ENCODE data around the gene TSPAN19.

DNA sequence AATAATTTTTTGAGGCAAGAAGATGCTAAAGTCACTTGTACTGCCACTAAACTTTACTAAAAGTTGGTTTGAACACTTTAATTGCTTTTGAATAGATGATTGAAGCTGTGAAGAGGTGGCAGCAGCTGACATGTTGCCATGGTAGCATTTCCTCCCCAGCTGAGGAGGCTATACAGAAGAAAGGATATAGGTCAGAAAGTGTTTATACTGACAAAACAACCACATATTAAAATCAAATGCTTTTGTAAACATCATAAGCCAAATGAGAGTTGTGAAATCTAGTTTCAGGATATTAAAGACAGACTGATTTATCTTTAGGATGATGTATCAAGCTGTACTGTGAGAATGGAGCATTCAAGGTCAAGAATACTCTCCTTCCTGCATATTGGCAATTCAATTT is 41.7 kb downstream of the TSPAN19 start:
- TF ChIP-seq POLR2A (IDR thresholded peaks at IDR 0.05; ENCODE audit: low read depth, low read length) (no peak), TAF1 (IDR thresholded peaks at IDR 0.05; ENCODE audit: low read depth, low read length) (no peak), POLR2AphosphoS5 (IDR thresholded peaks at IDR 0.05; ENCODE audit: low read depth, low read length) (no peak), PAX5 (IDR thresholded peaks at IDR 0.05; ENCODE audit: insufficient read depth, low read length, severe bottlenecking) (no peak), SPI1 (IDR thresholded peaks at IDR 0.05; ENCODE audit: low read depth, low read length) (no peak)
